ENCODE measurements around the gene CASP10. TPM values are rescaled to one million over a fixed set of nuclear protein-coding genes. Genes with fewer than 3 reads are reported as not detected.
A peak's percentile ranks its signal among the peaks of the same experiment; 100 is the strongest.

CASP10 gene
- total and polyA plus RNA-seq, 2 of the 13 experiments (the other 11 are each of a cell fraction or from before 2014, with no cell fraction given) = 22.2 to 23.8 TPM

- TF ChIP-seq ZNF639 (CRISPR knock-in tag; conservative IDR thresholded peaks at IDR 0.05) (no peak), ZBTB3 (CRISPR knock-in tag; IDR thresholded peaks at IDR 0.05; ENCODE audit: borderline replicate concordance, low read depth) (no peak), ATF2 (CRISPR knock-in tag; IDR thresholded peaks at IDR 0.05) (no peak), CHD4 (IDR thresholded peaks at IDR 0.05; ENCODE audit: borderline replicate concordance, low read length) (peak; percentile 85; the same call in 1 of the 2 replicates), SAFB2 (CRISPR knock-in tag; IDR thresholded peaks at IDR 0.05; ENCODE audit: borderline replicate concordance, low read depth) (no peak), ZGPAT (CRISPR knock-in tag; IDR thresholded peaks at IDR 0.05) (peak; percentile 85), MAFF (IDR thresholded peaks at IDR 0.05; ENCODE audit: low read depth, low read length) (peak; percentile 66), MTA1 (CRISPR knock-in tag; IDR thresholded peaks at IDR 0.05; ENCODE audit: borderline replicate concordance) (no peak), RBAK (CRISPR knock-in tag; IDR thresholded peaks at IDR 0.05) (no peak), BATF2 (CRISPR knock-in tag; IDR thresholded peaks at IDR 0.05) (no peak), JUND (CRISPR knock-in tag; IDR thresholded peaks at IDR 0.05) (no peak), CBX2 (IDR thresholded peaks at IDR 0.05; ENCODE audit: low read depth, low read length) (no peak), CBX2 (CRISPR knock-in tag; IDR thresholded peaks at IDR 0.05; ENCODE audit: low read depth) (no peak), TEAD2 (CRISPR knock-in tag; IDR thresholded peaks at IDR 0.05) (no peak), HMGXB3 (CRISPR knock-in tag; IDR thresholded peaks at IDR 0.05; ENCODE audit: borderline replicate concordance) (peak; percentile 25; the same call in 1 of the 2 replicates), ZFP1 (CRISPR knock-in tag; IDR thresholded peaks at IDR 0.05) (no peak), FIP1L1 (IDR thresholded peaks at IDR 0.05; ENCODE audit: borderline replicate concordance, insufficient read depth, low read depth, low read length) (no peak), SMARCE1 (IDR thresholded peaks at IDR 0.05; ENCODE audit: borderline replicate concordance) (0 out of 2 replicates have a peak, but pooled peaks have one; percentile 34), ATF7-NPFF (CRISPR knock-in tag; IDR thresholded peaks at IDR 0.05; ENCODE audit: low read depth) (no peak), FOXA1 (IDR thresholded peaks at IDR 0.05) (no peak), FOXA1 (CRISPR knock-in tag; IDR thresholded peaks at IDR 0.05) (no peak), ARNT (IDR thresholded peaks at IDR 0.05) (no peak)
Observed at GRCh38 chr2:201149064-201149820, 33.7 kb upstream of the CASP10 start (continued).

Measured in HepG2 (cell line).